NCI-H128 (cell line): ENCODE results near the gene TNFAIP3.
"Not testable (repeated sequence)": the region's sequence is repeated elsewhere in the genome, so short reads cannot be mapped to it uniquely, and the experiment has no call there.

Source experiments
- DNase-seq: peaks from one replicate; lab custom pipeline; 2025; ENCODE audit not compliant: unreplicated experiment; lab: John Stamatoyannopoulos, UW

The TNFAIP3 gene

DNA sequence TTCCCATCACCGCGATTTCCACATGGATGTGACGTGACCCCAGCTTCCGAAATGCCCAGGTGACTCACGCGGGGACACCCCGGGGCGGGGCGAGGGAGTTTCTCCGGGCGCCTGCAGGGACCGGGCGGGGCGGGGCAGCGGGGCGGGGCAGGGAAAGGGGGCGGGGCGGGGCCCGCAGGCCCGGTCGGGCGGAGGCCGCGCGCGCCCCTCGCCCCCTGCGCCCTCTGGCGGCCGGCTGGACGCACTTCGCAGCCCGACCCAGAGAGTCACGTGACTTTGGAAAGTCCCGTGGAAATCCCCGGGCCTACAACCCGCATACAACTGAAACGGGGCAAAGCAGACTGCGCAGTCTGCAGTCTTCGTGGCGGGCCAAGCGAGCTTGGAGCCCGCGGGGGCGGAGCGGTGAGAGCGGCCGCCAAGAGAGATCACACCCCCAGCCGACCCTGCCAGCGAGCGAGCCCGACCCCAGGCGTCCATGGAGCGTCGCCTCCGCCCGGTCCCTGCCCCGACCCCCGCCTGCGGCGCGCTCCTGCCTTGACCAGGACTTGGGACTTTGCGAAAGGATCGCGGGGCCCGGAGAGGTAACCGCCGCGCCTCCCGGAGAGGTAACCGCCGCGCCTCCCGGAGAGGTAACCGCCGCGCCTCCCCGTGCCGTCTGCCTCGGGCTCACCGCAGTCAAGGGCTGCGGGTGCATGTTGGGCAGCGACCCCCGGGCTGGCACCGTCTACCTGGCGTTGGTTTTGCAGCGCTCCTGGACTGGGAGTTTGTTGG lies at the start of gene TNFAIP3:
Gene TNFAIP3 (plus strand): TSS at position 346 of the 771 bp plus-strand sequence. CDS start 3,969 bp downstream, outside the sequence.
- DNase-seq = peak; percentile 63

DNA sequence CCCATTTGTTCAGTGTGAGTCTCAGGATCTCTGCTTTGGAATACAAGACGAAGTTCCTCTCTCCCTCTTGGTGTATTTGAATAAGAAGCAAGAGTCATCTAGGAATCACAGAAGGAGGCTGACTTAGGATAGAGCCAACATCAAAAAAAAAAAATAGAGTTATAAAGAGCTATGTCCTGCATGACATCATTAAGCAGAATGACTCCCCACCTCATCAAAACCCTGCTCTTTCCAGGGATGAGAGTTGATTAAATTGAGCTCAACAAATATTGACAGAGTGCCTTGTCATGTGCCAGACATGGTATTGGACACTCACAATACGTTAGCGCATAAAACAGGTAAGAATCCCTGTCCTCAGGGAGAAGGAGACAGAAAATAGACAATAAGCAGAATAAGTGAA lies 48.6 kb upstream of the TNFAIP3 start:
- no peak for DNase-seq

DNA sequence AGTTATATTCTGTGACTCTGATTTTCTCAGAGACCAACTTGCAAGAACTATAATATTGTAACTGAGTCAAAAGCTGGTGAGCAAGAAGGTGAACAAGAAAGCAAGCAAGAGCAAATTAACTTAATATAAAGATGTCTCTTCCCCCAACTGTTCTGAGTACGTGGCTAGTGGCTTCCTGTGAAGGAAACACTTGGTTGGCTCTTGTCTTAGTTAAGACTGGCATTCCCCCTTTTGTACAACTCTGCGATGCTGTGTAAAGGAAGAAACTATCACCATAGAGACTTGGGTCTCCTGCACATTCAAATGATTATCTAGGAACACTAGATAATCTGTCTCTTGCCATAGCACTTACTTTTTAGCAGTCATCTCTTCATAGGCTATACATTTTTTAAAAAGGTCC lies 47.3 kb upstream of the TNFAIP3 start:
- DNase-seq = no peak

DNA sequence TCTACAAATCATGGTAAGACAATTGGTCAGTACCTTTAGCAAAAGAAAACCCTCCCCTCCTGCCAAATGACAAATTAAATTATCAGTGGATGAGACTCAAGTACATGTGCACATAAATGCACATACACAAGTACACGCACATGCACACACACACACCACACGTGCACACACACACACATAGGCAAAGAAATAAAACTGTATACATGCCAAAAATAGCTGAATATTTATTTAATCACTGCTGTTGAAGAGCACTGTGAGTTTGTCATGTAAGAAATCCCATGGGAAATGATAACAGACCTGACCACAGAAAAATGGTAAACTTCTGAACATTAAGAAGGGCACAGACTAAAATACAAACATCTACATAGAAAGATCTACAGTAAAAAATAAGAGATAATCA lies 46.6 kb upstream of the TNFAIP3 start:
- DNase-seq = no peak

DNA sequence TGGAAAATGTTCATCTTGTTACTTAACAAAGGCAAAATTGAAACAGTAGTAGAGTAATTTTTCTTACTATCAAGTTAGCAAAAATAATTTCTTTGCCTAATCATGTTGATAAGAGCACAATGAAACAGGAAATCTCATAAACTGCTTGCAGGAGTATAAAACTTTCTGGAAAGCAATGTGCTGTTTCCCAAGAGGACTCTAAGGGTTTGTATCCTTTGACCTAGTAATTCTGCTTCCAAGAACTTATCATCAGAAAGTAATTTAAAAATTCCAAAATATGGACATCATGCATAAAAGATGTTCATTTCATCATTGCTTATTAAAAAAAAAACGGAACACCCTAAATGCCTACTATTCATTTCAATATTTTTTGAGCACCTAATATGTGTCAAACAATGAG lies 46.1 kb upstream of the TNFAIP3 start:
- no peak for DNase-seq

DNA sequence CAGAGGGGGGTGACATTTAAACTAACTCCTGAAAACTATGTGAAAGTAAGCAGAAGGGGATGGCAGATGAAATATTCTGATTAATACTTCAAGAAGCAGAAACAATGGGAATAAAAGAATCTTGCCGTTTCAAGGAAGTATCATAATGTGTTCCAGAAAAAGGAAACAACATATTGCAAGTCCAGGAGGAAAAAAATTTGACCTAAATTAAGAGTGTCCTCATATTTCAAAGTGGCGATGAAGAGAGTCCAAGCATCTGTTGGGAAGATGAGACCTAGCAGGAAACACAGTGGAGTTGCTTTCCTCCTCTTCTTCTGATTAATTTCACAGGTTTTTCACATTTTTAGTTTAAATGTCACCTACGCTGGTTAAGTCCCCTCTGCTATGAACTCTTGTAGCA lies 45.6 kb upstream of the TNFAIP3 start:
- no peak for DNase-seq

DNA sequence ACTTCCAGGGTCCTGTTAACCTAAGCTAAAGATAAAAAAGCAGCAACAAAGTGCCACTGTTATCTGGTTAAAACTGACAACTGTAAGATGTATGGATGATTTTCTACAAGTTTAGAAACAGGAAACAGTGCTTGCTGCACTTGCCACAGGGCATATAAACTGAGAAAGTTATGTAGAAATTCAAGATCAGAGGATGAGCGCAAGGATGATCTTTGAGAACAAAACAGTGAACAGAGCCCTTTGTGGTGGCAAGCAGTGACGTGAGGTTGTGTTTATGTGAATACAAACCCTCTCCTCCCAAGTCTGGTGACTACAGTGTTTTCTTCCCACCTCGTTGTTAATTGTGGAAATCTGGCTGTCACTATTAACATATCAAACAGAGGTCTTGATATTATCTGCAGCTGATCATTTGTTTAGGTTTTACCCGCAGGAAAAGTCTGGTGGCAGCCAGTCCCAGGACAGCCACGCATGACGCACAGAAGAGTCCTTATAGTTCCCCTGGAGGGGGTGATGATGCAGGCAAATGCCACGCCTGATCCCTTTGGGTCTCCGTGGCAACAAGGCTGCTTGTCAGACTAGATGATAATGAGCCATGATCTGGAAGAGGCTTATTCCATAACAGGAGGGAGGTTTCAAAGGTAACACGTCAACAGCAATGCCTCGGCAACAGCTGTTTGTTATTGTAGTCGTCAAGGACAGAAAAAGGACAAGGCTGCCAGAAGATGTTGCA lies 43.1 kb upstream of the TNFAIP3 start:
- no peak for DNase-seq

DNA sequence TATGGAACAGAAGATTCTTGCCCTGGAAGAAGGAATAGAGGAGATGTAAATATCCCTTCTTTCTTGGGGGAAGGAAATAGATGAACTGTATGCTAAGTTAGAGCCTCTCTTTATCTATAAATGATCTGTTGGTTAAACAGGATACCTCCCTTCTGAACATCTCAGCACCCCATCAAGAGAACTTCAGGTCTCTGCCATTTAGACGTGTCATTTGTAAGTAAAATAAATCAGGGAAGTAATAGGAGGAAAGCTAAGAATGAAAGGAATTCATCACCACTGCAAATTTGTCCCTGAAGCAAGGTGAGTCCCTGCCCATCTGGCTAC lies 42.5 kb upstream of the TNFAIP3 start:
- no peak for DNase-seq

DNA sequence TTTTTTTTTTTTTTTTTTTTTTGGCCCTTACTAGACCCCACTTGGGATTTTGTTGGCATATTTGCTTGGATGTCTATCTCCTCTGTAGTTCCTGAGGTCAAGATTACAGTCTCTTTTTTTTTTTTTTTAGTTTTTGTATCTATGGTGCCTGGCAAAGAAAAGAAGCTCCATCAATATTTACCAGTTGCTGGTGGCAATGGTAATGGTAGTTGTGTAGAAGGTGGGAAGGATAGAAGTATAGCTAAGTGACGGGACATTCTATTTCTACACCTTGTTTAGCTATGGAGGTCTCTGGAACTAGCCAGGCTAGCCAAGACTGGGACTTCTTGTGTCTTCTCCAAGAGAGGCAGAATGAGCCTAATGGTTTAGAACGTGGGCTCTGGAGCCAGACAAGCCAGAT lies 42.2 kb upstream of the TNFAIP3 start:
- no peak for DNase-seq

DNA sequence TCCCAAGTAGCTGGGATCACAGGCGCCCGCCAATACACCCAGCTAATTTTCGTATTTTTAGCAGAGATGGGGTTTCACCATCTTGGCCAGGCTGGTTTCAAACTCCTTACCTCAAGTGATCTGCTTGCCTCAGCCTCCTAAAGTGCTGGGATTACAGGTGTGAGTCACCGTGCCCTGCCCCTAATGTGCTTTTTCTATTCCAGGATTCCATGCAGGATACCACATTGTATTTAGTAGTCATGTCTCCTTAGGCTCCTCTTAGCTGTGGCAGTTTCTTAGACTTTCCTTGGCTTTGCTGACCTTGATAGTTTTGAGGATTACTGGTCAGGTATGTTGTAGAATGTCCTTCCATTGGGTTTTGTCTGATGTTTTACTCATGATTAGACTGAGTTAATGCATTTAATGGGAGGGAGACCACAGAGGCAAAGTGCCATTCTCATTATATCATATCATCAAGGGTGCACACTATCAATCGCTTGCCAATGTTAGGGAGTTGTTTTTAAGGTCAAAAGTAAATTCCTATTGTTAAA lies 39.6 kb upstream of the TNFAIP3 start:
- no peak for DNase-seq

DNA sequence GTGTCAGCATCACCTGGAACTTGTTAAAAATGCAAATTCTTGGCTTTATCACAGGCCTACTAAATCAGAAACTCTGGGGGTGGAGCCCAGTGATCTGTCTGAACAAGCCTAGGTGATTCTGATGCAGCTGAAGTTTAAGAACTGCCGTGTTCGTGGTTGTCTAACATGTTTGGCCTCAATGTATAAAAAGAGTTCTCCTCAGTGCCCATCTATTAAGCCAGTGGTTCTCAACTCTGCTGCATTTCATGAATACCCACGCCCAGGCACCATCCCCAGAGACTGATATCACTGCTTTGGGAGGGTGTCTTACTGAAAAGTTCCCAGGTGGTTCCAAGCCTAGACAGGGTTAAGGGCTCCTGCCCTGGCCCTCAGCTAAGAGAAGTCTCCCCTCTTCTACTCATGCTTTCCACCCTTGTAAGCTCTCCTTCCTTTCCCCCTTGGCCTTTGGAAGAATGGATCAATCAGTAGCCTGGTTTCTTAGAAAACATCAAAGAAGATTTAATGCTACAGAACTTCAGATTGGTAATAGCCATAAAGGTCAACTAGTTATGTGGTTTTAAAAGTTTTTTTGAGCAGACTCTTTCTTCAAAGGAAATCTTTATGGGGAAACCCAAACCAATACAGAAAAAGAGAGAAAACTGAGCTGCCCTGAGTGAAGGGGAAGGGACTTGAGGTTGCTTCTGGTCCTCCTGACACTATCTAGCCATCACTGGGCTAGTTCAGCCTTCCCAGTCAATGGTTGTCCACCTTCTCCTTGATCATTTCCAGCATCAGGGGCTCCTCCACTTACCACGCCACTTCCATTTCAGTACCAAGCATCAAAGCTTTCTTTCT lies 38.9 kb upstream of the TNFAIP3 start:
- no peak for DNase-seq

DNA sequence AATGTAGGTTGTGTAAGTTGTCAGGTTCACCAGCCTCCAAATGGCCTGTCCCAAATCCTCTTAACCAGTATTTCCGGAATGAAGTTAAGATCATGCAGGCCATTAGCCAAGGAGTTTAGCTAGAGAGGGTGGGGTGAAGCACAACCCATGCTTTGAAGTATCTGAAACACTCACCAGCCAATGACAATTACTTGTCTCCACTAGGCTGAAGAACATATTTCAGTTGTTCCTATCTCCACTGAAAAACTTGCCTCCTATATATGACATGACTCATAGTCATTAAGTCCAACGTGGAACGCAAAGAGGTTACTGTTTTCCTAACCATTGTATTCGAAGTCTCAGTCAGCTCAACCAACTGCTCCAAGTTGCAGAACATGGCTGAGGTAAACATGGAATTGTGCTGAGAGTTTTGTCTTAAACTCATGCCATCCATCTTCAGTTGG lies 37.4 kb upstream of the TNFAIP3 start:
- no peak for DNase-seq

DNA sequence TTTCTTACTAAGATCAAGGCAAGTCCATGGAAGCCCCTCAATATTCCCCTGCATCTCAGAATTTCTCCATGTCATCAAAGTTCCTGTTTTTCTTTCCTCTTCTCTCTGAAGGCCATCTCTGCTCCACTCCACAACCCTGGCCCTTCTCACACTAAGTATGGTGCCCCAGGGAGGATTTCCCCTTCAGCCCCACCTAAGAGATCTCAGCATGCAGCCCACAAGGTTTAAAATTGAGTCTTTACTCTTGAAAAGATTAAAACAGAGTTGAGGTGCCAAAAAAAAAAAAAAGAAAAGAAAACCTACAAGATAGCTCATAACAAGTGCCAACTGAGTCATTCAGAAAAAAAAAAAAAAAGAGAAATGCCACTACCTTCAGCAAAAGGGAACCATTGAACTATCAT lies 36.5 kb upstream of the TNFAIP3 start:
- no peak for DNase-seq

DNA sequence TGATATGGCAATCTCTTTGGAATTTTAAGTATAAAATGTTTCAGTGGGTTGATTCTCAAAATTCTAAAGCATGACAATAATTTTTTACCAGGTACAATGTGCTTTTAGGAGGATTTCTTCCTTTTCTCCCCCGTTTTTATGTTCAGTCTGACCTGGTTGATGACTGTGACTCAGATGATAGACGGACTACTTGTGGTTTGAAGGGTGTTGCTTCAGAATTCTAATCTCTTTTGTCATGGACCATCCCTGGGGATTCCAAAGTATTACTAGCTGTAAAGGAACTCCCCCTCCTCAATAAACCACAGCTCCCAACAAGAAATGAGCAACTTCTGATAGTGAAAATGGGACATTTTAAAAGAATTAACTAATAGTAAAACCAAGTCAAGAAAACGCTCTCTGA lies 34.9 kb upstream of the TNFAIP3 start:
- no peak for DNase-seq

DNA sequence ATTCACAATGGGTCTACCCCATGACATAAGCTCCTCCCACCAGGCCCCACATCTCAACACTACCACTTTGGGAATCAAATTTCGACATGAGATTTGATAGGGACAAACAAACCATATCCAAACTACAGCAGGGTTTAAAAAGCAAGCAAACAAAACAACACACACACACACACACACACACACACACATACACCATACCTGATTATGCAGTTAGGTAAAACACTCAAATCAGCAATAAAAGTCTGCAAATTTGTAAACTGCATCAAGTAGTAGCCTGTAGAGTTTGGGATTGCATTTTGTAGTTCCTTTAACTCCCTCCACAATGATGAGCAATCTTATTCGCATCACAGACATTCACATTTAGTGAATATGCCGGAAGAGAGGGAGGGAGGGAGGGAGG lies 32.6 kb upstream of the TNFAIP3 start:
- DNase-seq = no peak

DNA sequence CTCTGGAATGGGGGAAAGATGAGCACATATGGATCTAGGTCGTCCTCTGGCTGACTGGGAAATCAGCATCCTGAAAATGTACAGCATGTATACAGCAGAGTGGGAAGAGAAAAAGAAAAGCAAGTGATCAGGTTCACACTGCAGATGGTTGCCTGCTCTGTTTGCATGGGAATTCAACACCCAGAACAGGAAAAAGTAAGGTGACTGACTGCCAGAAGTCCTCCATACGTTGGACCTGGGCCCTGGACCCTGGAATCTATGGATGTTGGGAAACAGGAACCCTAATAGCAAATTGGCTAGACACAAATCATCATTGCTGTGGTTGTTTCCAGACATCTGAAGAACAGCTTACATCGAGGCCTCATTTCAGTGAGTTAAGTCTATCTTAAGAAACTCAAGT lies 30.3 kb upstream of the TNFAIP3 start:
- no peak for DNase-seq

DNA sequence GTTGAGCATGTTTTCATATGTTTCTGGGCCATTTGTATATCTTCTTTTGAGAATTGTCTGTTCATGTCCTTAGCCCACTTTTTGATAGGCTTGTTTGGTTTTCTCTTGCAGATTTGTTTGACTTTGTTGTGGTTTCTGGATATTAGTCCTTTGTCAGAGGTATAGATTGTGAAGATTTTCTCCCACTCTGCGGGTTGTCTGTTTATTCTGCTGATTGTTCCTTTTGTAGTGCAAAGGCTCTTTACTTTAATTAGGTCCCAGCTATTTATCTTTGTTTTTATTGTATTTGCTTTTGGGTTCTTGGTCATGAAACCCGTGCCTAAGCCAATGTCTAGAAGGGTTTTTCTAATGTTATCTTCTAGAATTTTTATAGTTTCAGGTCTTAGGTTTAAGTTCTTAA lies 29.0 kb upstream of the TNFAIP3 start:
- DNase-seq = not testable (repeated sequence)

DNA sequence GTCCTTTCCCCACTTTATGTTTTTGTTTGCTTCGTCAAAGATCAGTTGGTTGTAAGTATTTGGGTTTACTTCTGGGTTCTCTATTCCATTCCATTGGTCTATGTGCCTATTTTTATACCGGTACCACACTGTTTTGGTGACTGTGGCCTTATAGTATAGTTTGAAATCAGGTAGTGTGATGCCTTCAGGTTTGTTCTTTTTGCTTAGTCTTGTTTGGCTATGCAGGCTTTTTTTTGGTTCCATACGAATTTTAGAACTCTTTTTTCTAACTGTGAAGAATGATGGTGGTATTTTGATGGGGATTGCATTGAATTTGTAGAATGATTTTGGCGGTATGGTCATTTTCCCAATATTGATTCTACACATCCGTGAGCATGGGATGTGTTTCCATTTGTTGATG lies 28.5 kb upstream of the TNFAIP3 start:
- not testable (repeated sequence) for DNase-seq

DNA sequence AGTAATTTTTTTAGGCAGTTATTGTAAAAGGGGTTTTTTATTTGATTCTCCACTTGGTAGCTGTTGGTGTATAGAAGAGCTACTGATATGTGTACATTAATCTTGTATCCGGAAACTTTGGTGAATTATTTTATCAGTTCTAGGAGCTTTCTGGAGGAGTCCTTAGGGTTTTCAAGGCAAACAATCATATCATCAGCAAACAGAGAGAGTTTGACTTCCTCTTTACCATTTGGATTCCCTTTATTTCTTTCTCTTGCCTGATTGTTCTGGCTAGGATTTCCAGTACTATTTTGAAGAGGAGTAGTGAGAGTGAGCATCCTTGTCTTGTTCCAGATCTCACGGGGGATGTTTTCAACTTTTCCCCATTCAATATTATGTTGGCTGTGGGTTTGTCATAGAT lies 28.0 kb upstream of the TNFAIP3 start:
- DNase-seq = no peak

DNA sequence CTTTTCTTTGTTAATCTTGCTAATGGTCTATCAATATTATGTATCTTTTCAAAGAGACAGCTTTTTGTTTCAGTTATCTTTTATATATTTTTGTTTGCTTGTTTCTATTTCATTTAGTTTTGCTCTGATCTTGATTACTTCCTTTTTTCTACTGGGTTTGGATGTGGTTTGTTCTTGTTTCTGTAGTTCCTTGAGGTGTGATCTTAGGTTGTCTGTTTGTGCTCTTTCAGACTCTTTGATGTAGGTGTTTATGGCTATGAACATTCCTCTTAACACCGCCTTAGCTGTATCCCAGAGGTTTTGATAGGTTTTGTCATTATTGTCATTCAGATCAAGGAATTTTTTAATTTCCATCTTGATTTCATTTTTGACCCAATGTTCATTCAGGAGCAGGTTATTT lies 26.8 kb upstream of the TNFAIP3 start:
- DNase-seq = no peak

DNA sequence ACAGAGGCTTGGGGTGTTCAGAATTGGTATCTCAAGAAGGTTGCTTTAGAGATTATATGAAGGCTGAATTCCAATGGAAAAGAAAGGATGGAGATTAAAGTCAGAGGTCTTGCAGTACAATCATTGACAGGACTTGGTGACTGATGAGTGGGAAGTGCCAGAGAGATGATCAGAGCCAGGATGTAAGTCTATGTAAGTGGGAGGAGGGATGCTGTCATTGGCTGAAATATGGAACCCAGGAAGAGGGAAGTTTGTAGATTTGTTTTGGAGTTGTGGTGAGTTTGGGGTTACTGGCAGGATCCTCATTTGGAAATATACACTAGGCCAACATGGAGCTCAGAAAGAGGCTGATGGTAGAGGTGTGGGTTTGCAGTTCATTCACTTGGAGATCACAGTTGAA lies 23.8 kb upstream of the TNFAIP3 start:
- DNase-seq = no peak

DNA sequence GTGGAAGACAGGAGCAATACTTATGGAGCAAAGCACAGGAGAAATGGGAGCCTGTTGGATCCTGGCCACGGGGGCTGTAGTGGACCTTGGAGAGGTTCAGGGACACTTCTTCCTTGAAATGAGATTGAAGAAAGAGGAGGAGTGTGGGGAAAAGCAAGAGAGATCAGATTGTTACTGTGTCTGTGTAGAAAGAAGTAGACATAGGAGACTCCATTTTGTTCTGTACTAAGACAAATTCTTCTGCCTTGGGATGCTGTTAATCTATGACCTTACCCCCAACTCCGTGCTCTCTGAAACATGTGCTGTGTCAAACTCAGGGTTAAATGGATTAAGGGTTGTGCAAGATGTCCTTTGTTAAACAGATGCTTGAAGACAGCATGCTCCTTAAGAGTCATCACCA lies 22.7 kb upstream of the TNFAIP3 start:
- not testable (repeated sequence) for DNase-seq
